HG03469 (cell line): ENCODE results near the gene GALNS.

Experiments
- ATAC-seq: cut with Tn5 transposase; IDR thresholded peaks from one replicate; pipeline ENCODE4 v1.9.1; 2021; ENCODE audit warnings: mild to moderate bottlenecking, moderate library complexity, moderate number of reproducible peaks; ENCODE audit not compliant: unreplicated experiment

GALNS gene

DNA sequence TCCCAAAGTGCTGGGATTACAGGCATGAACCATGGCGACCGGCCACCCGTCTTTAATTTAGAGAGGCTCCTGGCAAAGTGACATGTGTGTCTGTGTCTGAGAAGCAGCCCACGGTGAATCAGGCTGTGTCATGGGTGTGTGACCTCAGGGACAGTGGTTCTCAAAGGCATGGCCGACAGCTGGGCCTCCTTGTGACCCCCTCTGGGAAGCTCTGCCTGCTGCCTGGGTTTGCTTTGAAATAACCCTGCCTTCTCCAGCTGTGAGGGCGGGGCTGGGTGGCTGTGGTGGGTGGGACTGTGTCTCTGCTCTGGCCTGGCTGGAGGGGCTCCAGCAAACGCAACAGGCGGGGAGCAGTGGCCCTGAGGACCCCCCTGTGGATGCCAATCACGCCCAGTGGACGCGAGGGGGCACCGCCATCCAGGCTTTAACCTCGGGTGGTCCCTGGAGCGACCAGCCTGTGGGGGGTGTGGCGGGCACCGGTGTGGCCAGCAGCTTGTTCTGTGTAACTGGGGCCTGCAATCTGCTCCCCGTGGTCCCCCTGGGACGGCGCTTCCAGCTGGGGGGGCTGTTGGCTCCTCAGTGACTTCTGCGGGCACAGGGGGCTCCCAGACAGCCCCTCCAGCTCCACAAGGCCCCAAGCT is 36.2 kb downstream of the GALNS start:
- ATAC-seq: no peak

DNA sequence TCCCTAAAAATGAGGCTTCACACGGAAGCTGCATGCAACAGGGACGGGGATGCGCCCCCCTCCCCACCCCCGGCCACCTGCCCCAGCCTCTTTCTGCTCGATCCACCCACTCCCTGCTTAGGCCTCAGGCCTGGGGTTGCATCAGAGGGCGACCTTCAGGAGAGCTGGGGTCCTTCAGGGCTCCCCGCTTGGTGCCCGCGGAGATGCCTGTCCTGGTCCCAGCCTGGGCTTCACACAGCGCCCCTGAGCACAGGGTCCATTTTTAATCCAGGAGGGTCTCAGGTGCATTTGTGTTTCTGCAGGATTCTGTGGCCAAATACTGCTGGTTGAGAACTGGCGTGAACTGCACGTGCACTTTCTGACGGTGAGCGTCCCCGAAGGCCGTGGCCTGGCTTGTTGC is 37.6 kb downstream of the GALNS start:
- no peak for ATAC-seq

DNA sequence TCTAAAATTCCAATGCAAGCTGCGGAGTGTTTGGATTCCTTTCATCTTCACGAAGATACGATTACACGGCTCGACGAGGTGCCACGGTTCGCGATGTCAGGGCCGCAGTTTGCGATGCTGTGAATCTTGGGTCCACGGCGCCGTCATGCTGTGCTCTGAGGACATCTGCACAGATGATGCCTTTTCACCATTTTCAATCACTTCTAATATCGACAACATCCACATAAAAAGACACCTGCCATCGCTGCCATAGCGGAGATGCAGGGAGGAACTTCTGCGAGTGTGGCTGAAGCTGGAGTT is 38.2 kb downstream of the GALNS start:
- ATAC-seq: no peak

DNA sequence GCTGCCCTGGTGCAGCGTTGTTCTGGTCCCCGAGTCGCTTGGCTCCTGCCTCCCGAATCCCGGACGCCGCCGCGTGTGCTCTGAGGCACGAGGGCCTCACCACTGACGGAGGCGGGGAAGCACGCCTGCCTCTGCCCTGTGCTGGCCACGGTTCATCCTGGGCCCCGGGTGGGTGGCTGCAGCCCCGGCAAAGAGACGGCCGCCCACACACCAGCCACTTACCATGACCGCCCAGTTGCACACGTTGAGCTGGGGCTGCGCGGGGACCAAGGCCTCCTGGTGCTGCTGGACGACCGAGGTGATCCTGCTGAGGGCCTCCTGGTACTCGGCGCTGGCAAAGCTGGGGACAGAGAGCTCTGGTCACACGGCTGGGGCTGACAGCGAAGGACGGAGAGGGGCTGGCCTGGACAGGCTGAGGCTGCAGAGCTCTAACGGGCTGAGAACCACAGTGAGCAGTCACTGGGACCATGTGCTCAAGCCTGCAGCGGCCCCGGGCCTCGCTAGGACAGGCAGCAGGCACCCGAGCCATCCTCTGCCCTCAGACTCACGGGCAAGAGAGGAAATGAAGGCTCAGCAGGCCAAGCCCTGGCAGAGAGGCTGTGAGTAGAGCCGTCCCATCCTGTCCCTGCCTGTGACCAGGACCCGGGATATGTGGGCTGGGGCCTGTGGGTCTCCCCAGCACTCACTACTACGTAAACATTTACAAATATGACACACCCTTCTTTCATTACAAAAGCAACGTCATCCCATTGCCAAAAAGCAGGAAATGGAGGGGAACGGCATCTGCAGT is 38.8 kb downstream of the GALNS start:
- no peak for ATAC-seq

DNA sequence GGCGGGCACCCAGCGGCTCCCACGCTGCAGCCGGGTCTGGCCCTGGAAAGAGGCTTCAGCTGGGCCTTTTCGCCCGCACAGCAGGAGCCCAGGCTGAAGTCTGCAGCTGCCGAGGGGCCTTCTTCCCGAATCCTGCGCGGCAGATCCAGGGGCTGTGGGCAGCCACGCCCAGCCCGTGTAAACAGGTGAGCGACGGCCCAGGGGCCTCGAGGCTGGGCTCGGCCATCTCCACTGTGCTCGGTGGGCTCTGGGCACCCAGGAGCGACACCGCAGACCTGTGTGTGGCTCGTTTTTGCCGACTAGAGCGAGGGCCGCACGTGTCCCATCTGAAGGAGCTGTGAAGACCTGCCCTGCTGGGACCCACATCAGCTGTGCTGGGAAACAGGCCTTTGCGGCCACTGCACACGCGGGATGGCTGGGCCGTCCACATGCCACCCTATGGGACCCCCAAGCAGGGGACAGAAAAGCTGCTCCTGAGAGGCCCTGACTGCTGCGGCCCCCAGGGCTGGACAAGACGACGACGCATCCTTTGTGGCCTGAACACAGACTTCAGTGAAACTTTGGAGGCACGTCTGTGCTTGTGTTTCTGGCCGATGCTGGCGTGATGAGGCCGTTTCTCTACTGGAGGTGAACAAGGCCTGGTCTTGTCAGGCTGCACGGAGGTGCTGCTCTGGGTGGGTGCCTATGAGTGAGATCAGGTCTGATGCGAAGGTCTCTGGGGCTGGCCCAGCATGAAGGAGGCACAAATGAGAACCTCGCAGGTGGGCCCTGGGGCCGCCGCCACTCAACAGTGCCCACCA is 39.8 kb downstream of the GALNS start:
- no peak for ATAC-seq

DNA sequence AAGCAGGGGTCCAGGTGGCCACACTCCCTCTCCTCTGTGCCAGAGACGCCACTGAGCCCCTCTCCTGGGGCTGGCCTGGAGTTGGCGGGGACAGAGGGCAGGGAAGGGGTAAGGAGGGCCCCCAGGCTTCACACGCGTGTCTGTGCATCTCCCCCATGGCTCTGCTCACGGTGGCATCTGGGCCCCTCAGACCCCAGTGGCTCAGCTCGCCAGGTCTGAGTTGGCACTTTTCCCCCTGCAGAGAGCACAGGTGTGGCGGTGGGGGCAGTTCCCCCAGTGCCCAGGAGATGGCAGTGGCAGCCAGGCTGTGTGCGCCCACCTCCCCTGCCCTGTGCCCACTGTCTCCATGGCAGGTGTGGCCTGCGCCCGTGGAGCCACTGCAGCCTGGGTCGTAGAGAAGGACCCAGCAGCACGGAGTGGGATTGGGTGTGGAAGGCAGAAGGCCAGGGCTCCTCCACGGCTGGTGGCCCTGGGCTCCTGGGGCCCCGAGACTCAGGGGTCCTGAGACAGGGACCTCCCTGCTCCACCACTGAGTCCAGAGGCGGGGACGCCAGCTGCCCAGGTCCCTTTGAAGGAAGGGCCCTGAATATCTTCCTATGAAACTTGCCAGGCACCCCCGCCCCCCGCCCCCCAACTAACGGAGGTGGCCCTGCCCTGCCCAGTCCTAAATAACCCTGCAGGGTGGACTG is 40.7 kb downstream of the GALNS start:
- no peak for ATAC-seq

DNA sequence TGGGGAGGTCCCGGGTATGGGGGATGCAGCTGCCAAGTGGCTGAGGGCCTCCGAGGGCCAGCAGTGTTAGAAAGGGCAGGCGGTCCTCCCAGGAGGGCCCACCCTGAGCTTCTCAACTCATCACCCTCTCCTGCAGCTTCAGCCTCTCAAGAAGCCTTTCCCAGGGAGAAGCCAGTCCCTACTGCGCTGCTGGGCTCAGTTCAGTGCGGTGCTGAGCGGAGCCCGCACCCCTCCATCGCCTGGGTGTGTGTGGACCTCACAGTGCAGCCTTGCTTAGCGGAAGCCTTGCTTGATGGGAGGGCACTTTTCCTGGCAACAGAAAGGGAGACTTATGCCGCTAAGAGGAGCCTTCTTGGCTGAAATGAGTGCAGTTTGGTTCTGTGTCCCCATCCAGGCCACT is 41.5 kb downstream of the GALNS start:
- ATAC-seq: no peak

DNA sequence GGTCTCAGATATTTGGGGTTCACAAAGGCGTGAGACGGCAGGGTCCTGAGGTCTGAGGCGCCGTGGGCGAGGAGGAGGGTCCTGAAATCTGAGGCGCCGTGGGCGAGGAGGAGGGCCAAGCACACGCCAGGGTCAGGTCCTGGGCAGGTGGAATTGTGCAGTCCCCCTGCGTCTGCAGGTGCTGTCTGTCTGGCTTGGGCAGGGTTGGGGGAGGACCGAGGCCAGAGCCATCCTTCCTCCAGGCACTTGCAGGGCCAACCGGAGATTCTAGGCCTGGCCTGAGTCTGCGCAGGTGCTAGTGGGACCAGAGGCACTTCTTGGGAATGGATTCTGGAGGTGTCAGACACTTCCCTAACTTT is 42.6 kb downstream of the GALNS start:
- ATAC-seq: no peak

DNA sequence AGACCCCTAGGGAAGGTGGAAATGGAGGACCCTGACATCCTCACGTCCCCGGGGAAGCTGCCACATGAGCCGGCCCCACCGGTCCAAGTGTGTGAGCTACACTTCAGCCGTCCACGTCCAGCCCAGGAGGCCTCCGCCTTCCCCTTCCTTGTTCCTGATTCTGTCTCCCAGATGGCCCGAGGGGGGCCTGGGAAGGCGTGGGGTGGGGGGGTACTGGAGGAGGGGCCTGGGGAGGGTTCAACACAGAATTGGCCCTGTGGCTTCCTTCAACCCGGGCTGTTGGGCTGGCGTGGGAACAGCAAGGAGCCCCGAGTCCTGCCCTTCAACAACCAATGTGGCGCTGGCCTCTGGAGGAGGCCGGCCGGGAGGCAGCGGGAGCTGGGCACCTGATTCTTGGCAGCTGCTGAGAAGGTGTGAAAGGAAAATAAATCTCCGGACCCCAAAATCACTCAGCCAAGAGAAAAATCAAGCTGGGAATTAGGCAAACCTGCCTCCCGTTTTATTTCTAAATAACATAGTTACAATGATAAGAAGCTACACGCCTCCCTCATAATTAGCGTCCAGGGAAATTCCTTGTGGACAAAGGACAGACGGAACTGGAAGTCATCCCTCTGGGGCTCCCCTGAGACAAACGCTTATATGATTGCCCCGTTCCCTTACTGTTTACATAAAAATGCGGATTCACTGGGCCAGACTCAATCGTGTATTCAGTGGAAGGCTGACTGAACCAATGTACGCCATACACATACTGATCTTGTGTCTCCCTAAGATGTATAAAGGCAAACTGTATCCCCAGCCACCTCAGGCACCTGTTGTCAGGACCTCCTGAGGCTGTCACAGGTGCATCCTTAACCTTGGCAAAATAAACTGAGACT is 43.2 kb downstream of the GALNS start:
- ATAC-seq: no peak

DNA sequence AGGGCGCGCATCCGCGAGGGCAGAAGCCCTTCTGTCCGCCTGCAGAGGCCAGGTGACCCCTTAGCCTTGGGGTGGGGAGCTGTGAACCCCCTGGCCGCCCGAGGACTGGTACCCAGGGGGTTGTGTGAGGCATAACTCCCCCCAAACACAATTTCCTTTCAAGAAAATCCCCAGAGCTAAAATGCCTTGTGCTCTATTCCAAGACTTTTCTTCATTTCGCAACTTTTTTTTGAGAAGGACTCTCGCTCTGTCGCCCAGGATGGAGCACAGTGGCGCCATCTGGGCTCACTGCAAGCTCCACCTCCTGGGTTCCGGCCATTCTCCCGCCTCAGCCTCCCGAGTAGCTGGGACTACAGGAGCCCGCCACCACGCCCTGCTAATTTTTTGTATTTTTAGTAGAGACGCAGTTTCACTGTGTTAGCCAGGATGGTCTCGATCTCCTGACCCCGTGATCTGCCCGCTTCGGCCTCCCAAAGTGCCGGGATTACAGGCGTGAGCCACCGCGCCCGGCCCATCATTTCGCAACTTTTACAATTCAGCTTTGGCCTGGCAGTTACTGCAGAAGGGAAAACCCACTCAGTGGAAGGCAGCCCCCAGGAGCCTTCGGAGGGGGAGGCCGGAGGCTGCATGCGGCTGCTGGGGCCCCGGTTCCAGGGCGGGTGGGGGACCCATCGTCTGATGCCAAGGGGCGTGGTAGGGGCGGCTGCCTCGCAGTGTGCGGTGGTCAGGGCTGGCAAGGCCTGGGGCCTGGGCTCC is 44.1 kb downstream of the GALNS start:
- no peak for ATAC-seq

DNA sequence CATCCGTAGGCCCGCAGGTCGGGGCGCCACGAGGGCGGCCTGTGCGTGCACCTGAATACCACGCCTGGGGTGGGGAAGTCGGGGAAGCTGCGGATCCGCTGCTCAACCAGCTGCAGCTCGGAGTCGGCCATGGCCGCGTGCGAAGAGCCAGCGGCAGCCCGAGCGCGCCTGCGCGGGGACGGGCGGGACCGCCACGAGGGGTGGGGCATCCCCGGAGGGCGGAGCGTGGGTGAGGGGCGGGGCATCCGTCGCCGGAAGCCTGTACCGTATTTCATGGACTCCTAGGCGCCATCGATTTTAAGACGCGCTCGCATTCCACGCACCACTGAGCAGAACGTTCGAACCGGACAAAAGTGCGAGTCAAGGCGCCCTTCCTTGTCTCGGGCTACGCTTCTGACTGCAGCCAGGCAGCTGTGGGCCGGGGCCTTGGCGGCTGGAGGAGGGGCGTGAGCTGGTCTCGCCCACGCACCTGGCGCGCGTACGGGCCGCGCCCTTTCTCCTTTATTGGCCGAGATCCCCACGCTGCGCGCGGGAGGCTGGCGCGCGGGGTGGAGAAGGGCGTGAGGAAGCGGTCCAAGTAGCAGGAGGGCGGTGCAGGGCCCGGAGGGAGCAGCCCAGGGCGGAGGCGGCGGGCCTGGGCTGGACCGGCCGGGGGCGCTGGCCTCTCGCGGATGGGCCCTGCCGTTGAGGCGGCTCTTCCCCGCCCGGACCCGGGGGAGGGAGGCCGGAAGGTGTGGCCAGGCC is 44.8 kb downstream of the GALNS start, which contains the start of gene APRT:
APRT (minus strand) TSS at position 160 of the 744 bp plus-strand sequence; CDS start at position 131, 29 bp downstream.
- peak; percentile 53 for ATAC-seq

DNA sequence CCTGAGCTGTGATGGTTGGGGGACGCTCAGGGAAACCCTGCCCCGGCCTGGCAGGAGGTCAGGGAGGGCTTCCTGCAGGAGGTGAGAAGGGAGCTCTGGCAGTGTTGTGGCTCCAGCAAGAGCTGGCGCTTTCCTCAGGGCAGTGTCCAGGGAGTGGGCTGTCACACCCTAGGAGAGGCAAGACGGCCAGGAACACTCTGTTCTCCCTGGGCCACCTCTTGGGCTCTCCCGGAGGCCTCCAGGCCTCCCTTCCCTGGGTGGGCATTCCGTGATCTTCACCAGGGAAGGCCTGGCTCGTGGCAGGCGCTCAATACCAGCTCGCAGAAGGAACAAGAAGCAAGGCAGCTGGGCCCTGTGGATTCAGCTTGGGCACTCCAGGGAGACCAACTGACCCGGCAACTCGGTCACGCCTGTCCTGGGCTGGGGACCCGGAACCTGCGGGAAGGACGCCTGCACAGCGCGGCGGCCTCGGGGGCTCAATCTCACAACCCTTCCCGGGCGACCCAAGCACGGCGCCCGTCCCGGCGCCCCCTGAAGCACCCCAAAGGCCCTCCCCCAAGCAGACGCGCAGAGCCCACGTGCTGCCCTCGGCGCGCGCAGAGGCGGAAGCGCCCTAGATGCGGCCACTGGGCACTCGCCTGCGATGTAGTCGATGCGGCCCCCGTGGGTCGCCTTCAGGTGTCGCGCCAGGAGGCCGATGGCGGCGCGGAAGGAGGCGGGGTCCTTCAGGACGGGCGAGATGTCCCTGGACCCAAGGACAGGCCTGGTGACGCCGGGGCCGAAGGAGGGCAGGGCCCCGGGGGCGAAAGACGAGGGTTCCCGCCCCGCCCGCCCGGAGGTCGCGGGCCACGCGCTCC is 45.6 kb downstream of the GALNS start:
- peak; percentile 20 for ATAC-seq

DNA sequence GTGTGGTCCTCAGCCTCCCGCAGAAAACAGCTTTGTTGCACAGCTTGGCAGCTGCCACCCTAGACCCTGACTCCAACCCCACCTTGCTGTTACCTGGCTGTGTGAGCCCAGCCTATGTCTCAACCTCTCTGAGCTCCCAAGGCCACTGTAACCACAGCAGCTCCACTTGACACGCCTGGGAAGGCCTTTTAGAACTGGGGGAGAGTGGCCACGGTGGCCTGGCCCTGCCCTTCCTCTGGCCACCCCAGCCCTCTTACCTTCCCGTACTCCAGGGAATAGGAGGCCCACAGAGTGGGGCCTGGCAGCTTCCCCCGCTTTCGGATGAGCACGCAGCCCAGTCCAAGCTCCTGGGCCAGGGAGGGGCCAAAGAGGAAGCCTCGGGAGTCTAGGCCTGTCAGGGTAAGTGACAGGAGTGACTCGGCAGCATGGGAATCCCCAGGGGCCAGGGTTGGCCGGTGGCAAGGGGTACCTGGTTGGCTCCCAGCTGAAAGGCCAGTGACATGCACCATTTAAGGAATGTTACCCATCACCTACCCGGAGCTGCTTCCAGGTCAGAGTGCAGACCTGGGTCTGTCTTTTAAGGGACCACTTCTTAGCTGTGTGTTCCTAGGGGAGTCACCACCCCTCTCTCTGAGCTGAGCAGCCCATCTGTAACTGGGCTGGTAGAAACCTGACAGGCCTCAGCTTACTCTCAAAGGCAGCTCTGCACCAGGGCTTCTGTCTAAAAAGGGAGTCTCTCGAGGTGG is 46.4 kb downstream of the GALNS start:
- ATAC-seq: no peak

DNA sequence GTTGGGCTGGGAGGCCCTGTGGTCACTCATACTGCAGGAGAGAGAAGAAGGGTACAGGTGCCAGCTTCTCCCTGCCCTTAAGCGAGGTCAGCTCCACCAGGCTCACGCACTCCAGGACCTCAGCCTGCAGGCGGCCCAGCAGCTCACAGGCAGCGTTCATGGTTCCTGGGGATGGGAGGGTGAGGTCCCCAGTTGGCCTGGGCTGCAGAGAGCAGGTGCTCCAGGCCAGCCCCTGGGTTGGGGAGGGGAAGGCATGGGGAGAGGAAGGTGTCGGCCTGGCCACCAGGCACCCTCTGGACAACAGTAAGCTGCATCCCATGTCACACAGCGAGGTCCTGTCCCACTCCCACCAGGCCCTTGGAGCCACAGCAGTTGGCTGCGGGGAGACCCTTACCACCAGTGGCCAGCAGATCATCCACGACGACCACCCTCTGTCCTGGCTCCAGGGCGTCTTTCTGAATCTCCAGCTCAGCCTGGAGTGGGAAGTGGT is 47.0 kb downstream of the GALNS start:
- ATAC-seq: no peak

DNA sequence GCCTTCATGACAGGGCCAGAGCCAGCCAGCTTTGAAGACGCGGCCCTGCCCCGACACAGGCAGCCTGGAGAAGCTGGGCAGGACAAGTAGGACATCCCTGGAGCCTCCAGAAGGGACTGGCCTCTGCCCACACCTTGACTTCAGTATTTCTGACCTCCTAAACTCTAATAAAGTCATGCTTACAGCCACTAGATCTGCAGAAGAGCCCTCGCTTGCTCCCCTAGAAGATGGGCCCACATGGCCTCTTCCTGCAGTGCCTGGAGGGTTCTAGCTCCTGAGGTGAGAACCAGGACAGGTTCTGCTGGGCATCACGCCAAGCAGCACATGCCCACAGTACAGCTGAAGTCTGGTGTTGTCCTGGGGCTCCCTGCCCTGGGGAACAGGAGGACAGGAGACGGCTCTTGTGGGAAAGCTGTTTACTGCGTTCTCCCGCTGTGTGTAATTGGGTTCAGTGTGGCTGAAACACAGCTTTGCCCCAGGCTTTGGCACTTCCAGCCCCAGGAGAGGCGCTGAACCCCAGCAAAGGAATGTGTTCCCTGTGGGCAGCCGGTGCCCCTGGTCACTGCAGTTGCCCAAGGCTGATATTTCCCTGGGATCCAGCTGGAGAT is 47.6 kb downstream of the GALNS start:
- ATAC-seq: no peak

DNA sequence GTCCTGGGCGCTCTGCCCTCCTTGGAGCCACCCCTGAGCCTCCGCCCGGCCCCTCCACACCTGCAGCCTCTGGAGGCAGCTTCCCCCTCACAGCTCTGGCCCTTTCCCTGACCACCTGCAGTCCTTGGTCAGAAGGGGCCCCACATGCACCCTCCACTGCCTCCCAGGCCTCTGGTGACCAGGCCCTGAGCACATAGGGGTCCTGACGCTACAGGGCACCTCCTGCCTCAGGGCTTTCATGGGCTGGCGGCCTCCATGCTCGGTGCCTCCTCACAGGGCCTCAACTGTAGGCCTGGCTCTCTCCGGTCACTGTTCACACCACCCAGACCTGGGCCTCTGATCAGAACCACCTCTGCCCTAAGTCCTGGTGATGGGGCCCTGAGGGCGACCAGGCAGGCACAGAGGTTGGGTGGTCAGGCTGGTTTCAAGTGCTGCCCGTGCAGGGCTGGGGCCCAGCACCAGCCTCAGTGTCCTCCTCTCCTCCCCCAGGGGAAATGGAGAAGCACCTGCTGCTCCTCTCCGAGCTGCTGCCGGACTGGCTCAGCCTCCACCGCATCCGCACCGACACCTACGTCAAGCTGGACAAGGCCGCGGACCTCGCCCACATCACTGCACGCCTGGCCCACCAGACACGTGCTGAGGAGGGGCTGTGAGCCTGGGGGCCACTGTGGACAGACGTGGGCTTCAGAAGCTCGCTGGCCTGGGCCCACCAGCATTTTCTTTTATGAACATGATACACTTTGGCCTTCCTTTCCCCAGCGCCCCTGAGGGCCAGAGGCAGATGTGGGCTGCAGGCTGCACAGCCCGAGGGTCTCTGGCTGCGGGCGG is 48.9 kb downstream of the GALNS start:
- ATAC-seq: no peak
